K562 treated with DMSO at 1 percent for 12 hours (cell line): Measurements from ENCODE around the gene TYSND1. TPM values are rescaled to one million over a fixed set of nuclear protein-coding genes. Genes with fewer than 3 reads are reported as not detected.

Source experiments
- total RNA-seq: library from RNA; unstranded; fragments of 300-600 nt; gene quantifications from 2 replicates; pipeline ENCODE4 v1.2.3, GENCODE V29; 2022; ENCODE audit not compliant: insufficient read depth

TYSND1 gene
- 3.0 and 3.8 TPM in 2 replicates for total RNA-seq

GRCh38 chr10:70146489-70147258 lies at the start of gene TYSND1:
TSS of gene TYSND1 (minus strand) at chr10:70146700. CDS start at chr10:70146586, 114 bp downstream.

GRCh38 chr10:70132098-70133029 lies 14.1 kb downstream of the TYSND1 start, which contains the start of gene AIFM2:
TSS of gene AIFM2 (minus strand) at chr10:70132825. CDS start at chr10:70124084, 8,741 bp downstream.

Other genes with a start within 250 kb of the TYSND1 start
- not detected in 2 replicates for gene MACROH2A2, start 93.9 kb downstream of the TYSND1 start, total RNA-seq
- 11.3 and 14.0 TPM in 2 replicates for gene AIFM2, start 13.9 kb downstream of the TYSND1 start, total RNA-seq
- 21.4 and 43.9 TPM in 2 replicates for gene SAR1A, start 23.8 kb upstream of the TYSND1 start, total RNA-seq
- gene PPA1, start 86.7 kb upstream of the TYSND1 start, total RNA-seq = 190 and 277 TPM in 2 replicates
- gene NPFFR1, start 137.3 kb upstream of the TYSND1 start, total RNA-seq = not detected in 2 replicates
- 14.0 and 16.8 TPM in 2 replicates for gene LRRC20, start 235.9 kb upstream of the TYSND1 start, total RNA-seq